Upper lobe of left lung (tissue), 4 donors: ENCODE results near the gene TGDS.

Source experiments
- CTCF ChIP-seq, 6 experiments: fragments of 450-650 bp in 4 of 6; fragments of 200-600 bp in 2 of 6; sonication (generic) in 2 of 6; IDR thresholded peaks; one replicate each; pipeline ENCODE4 v1.5.1; 2016 to 2019; ENCODE audit warnings: antibody characterized with exemption in 6 of 6
- POLR2A ChIP-seq, 4 donors: fragments of 450-650 bp; IDR thresholded peaks; one replicate each; pipeline ENCODE4 v1.5.1; 2016 to 2017; ENCODE audit warnings: antibody characterized with exemption in 4 of 4, mild to moderate bottlenecking in 2 of 4
- POLR2AphosphoS5 ChIP-seq, 2 donors: sonication (generic); formaldehyde crosslinking; IDR thresholded peaks; one replicate each; pipeline ENCODE4 v1.5.1; 2017; ENCODE audit warnings: antibody characterized with exemption in 2 of 2

GRCh38 chr13:94544922-94545321 lies 51.0 kb downstream of the TGDS start:
- no peak for TF ChIP-seq CTCF (IDR thresholded peaks at IDR 0.05)
- no peak for TF ChIP-seq POLR2A (IDR thresholded peaks at IDR 0.05)
- TF ChIP-seq POLR2AphosphoS5 (IDR thresholded peaks at IDR 0.05) = no peak
